Lower leg skin (tissue), 3 donors: ENCODE results near the gene KCNK7.

Experiments used
- POLR2A ChIP-seq, 2 donors: fragments of 450-650 bp; IDR thresholded peaks; one replicate each; pipeline ENCODE4 v1.6.1; 2016 to 2017; ENCODE audit warnings: antibody characterized with exemption in 2 of 2, mild to moderate bottlenecking in 1 of 2, moderate library complexity in 1 of 2
- TF ChIP-seq, protein P1 (sequence below), 3 donors: fragments of 450-650 bp; IDR thresholded peaks; one replicate each; pipeline ENCODE4 v1.5.1; 2016; ENCODE audit warnings: antibody characterized with exemption in 3 of 3, mild to moderate bottlenecking in 3 of 3, moderate library complexity in 2 of 3

GRCh38 chr11:65619281-65619928 is 23.8 kb upstream of the KCNK7 start:
- TF ChIP-seq, protein P1, sequence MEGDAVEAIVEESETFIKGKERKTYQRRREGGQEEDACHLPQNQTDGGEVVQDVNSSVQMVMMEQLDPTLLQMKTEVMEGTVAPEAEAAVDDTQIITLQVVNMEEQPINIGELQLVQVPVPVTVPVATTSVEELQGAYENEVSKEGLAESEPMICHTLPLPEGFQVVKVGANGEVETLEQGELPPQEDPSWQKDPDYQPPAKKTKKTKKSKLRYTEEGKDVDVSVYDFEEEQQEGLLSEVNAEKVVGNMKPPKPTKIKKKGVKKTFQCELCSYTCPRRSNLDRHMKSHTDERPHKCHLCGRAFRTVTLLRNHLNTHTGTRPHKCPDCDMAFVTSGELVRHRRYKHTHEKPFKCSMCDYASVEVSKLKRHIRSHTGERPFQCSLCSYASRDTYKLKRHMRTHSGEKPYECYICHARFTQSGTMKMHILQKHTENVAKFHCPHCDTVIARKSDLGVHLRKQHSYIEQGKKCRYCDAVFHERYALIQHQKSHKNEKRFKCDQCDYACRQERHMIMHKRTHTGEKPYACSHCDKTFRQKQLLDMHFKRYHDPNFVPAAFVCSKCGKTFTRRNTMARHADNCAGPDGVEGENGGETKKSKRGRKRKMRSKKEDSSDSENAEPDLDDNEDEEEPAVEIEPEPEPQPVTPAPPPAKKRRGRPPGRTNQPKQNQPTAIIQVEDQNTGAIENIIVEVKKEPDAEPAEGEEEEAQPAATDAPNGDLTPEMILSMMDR (IDR thresholded peaks at IDR 0.05) = no peak
- no peak for TF ChIP-seq POLR2A (IDR thresholded peaks at IDR 0.05)
